Measurements from ENCODE around the gene IFNK. TPM values are rescaled to one million over a fixed set of nuclear protein-coding genes. Genes with fewer than 3 reads are reported as not detected.

Gene IFNK, protein sequence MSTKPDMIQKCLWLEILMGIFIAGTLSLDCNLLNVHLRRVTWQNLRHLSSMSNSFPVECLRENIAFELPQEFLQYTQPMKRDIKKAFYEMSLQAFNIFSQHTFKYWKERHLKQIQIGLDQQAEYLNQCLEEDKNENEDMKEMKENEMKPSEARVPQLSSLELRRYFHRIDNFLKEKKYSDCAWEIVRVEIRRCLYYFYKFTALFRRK
- not detected for total RNA-seq

DNA sequence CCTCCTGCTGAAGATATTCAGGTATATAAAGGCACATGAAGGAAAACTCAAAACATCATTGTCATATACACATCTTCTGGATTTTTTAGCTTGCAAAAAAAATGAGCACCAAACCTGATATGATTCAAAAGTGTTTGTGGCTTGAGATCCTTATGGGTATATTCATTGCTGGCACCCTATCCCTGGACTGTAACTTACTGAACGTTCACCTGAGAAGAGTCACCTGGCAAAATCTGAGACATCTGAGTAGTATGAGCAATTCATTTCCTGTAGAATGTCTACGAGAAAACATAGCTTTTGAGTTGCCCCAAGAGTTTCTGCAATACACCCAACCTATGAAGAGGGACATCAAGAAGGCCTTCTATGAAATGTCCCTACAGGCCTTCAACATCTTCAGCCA is at the start of gene IFNK:
TSS of gene IFNK (plus strand) at position 55 of the 400 bp plus-strand sequence. CDS start at position 102, 47 bp downstream.
- Mint-ChIP-seq H3K36me3 (ENCODE audit: insufficient read depth) (peaks cover 4% of the 10 kb centered on the region), H3K9me3 (no peaks in the 10 kb centered on the region), H3K27me3 (ENCODE audit: low read depth) (peaks cover 12% of the 10 kb centered on the region), H3K4me3 (no peak within 1 kb of the TSS), H3K4me1 (ENCODE audit: low read depth) (peaks cover 9% of the 10 kb centered on the region)
- ATAC-seq, result no peak
- no peak for DNase-seq

DNA sequence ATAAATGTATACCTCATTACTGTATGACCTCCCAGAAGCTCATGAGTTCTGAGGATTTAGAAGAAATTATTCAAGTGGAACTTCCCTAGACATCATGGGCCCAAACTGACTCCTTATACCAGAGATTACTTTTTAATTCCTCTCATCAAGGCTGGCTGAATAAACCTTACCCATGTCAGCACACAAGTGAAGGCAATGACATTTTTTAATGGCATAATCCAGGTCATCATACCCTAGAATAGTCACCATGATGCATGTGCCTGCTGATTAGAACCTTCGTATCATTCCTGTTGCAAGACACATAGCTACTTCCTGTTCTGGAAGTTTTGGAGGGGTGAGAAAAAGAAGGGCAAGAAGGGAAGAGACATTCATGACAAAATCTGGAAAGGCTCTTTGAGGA is 49.8 kb upstream of the IFNK start:
- DNase-seq (no peak), ATAC-seq (no peak)
- Mint-ChIP-seq H3K4me1 (ENCODE audit: low read depth) (no peaks in the 10 kb centered on the region), H3K4me3 (no peak overlapping the region), H3K36me3 (ENCODE audit: insufficient read depth) (peaks cover 2% of the 10 kb centered on the region), H3K9me3 (peaks cover 9% of the 10 kb centered on the region), H3K27me3 (ENCODE audit: low read depth) (no peaks in the 10 kb centered on the region)

DNA sequence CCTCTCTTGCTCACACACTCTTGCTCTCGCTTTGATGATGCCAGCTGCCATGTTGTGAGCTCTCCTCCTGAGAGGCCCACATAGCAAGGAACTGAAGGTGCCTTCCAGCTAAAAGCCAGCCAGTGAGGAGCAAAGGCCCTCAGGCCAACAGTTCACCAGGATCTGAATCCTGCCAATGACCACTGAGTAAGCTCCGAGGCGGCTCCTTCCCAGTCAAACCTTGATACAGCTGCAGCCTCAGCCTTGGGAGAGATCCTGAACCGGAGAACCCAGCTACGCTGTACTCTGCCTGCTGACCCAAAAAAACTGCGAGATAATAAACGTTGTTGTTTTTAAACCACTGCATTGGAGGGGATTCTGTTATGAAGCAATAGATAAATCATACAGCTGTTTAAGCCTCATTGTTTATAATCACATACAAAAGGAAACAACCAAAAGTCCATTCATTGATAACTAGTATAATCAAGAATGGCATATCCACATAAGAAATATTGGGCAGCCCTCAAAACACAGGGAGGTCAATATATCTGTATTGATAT is 49.0 kb upstream of the IFNK start:
- Mint-ChIP-seq H3K4me3 (no peak overlapping the region), H3K9me3 (peaks cover 9% of the 10 kb centered on the region), H3K36me3 (ENCODE audit: insufficient read depth) (peaks cover 2% of the 10 kb centered on the region), H3K4me1 (ENCODE audit: low read depth) (no peaks in the 10 kb centered on the region), H3K27me3 (ENCODE audit: low read depth) (no peaks in the 10 kb centered on the region)
- DNase-seq (no peak), ATAC-seq (no peak)

DNA sequence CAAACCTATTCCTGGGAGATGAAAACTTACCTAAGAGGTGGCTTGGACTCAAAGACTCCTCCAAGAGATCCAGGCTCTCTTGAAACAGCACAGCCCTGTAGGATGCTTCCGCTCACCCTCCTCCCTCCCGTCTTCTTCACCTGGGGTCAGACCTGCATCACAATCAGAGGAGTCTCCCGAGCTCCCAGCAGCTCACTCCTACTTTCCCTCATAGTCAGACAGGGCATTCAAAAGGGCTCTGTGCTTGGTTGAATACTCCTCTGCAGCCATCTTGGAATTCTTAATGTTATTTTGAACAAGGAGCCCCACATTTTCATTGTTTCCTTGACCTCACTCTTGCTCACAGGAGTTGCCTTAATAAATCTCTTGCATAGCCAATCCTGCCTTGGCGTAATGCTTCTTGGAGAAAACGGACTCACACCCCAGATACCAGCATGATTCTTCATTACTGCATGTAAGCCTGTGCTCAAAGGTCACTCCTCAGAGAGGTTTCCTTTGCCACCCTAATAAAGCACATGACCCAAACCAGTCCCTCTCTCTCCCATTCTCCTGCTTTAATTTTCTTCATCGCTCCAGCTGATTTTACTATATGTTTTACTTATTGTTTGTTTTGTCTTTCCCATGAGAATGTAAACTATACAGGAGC is 47.1 kb upstream of the IFNK start:
- ATAC-seq, result no peak
- Mint-ChIP-seq H3K4me1 (ENCODE audit: low read depth) (no peaks in the 10 kb centered on the region), H3K9me3 (peaks cover 9% of the 10 kb centered on the region), H3K4me3 (no peak overlapping the region), H3K27me3 (ENCODE audit: low read depth) (no peaks in the 10 kb centered on the region), H3K36me3 (ENCODE audit: insufficient read depth) (peaks cover 2% of the 10 kb centered on the region)
- no peak for DNase-seq

DNA sequence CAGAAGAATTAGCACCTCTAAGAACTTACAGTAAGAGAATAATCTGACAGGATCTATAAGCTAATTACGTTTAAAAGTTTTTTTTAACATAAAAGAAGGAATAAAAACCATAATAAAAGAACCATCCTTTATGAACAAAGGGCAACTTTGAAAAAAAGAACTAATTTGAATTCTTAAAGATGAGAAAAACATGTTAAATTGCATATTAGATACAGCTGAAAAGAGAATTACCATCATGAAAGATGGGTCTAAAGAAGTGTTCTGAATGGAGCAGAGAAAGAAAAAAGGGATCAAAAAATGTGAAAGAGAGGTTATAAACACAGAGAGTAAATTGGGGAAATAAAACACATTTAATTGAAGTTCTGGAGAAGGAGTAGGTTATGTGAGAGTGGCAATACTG is 45.8 kb upstream of the IFNK start:
- peaks cover 9% of the 10 kb centered on the region for H3K9me3 Mint-ChIP-seq
- H3K4me3 Mint-ChIP-seq, result no peak overlapping the region
- H3K36me3 Mint-ChIP-seq (ENCODE audit: insufficient read depth), result peaks cover 2% of the 10 kb centered on the region
- ATAC-seq, result no peak
- H3K4me1 Mint-ChIP-seq (ENCODE audit: low read depth), result no peaks in the 10 kb centered on the region
- DNase-seq, result no peak
- H3K27me3 Mint-ChIP-seq (ENCODE audit: low read depth), result no peaks in the 10 kb centered on the region

DNA sequence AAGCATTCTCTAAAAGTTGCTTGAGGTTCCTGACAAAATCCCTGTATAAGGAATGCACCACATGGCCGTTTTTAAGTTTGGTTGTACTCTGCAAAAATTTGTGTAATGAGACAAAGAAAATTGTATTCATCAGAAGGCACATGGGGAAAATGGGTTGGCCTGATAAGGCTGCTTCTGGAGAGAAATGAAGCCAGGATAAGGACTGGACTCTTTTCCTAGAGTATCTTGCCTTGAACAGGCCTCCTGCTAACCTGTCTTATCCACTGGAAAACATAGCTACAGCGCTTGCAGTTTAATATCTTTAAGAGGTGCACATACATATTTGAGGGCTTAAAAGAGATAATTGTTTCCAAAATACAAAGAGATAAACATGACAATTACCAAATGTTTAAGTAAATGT is 41.4 kb upstream of the IFNK start:
- Mint-ChIP-seq H3K9me3 (peaks cover 9% of the 10 kb centered on the region), H3K4me3 (no peak overlapping the region), H3K4me1 (ENCODE audit: low read depth) (peaks cover 22% of the 10 kb centered on the region), H3K27me3 (ENCODE audit: low read depth) (no peaks in the 10 kb centered on the region), H3K36me3 (ENCODE audit: insufficient read depth) (peaks cover 2% of the 10 kb centered on the region)
- ATAC-seq (no peak), DNase-seq (no peak)

DNA sequence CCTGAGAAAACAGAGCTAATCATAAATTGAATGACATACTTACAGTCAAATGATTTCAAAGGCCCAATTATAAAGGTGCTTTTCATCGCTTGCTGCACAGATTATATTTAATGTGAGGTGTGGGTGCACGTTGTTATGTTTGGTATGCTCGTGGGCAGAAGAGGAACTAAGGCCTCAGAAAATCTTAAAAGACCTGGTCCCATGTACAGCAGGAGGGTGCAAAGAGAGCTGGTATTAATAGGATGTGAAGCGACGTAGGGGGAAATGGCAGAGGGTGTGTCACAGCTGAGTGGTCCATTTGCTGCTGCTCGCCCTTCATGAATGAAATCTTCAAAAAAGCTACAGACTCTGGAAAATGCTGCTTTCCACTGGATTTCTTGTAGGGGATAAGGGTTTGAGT is 40.5 kb upstream of the IFNK start:
- Mint-ChIP-seq H3K4me3 (no peak overlapping the region), H3K36me3 (ENCODE audit: insufficient read depth) (no peaks in the 10 kb centered on the region), H3K4me1 (ENCODE audit: low read depth) (peaks cover 22% of the 10 kb centered on the region), H3K27me3 (ENCODE audit: low read depth) (no peaks in the 10 kb centered on the region), H3K9me3 (peaks cover under 1% of the 10 kb centered on the region)
- ATAC-seq (no peak), DNase-seq (no peak)

DNA sequence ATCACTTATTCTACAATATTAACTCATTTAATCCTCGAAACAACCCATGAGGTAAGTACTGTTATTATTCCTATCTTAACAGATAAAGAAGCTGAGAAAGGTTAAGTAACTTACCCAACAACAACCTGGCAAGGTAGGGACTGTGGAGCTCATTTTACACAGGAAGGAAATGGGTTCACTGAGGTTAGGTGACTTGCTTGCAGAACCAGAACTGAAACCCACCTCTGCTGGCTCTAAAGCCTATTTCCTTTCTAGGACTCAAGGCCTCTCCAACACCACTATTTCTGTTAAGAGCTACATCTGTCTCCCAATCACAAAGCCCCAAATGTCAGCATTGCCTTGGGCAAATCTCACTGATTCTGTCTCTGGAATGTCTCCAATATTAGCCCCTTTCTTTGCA is 38.9 kb upstream of the IFNK start:
- DNase-seq (no peak), ATAC-seq (peak; percentile 40 to 46)
- H3K4me3 Mint-ChIP-seq, result no peak overlapping the region
- no peaks in the 10 kb centered on the region for H3K36me3 Mint-ChIP-seq (ENCODE audit: insufficient read depth)
- no peaks in the 10 kb centered on the region for H3K9me3 Mint-ChIP-seq
- H3K4me1 Mint-ChIP-seq (ENCODE audit: low read depth), result peaks cover 24% of the 10 kb centered on the region
- no peaks in the 10 kb centered on the region for H3K27me3 Mint-ChIP-seq (ENCODE audit: low read depth)

DNA sequence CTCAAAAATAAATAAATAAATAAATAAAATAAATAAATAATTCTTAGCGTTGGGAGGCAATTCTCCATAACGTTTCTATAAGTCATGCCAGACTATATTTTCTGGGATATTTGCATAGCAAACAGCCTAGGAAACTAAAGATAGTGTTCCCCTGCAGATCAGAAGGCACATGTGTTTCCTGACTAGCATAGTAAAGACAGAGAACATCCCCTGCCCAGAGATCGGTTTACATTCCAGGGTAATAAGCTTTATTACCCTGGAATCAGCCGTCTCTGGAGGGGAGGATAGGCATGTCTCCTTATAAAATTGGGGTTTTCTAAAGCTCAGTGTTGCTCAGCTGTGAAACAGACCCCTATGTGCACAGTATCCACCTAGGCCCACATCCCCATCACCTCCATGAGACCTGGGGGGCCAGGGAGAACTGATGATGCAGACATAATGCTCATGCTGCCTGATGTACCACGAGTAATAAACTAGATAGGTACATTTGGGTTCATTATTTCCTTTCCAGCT is 36.9 kb upstream of the IFNK start:
- Mint-ChIP-seq H3K27me3 (ENCODE audit: low read depth) (no peaks in the 10 kb centered on the region), H3K9me3 (no peaks in the 10 kb centered on the region), H3K4me1 (ENCODE audit: low read depth) (peaks cover 24% of the 10 kb centered on the region), H3K4me3 (no peak overlapping the region), H3K36me3 (ENCODE audit: insufficient read depth) (peaks cover 2% of the 10 kb centered on the region)
- DNase-seq, result no peak
- ATAC-seq, result no peak

DNA sequence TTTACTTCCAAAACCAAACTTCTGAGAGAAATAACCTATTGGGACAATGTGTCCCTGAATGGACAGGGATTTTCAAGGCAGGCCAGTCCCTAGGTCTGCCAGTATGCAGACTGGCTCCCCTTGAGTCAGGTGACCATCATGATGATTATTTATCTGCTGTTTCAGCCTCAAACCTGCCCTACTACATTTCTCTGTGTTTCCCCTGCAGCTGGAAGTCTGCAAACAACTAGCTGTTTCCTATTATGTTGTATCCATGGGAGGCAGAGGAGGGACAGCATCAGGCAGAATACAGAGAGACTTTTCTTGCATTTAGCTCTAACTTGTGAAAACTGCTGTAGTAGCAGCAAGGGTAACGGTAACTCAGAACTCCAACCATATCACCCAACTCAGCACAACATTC is 36.2 kb upstream of the IFNK start:
- H3K27me3 Mint-ChIP-seq (ENCODE audit: low read depth), result no peaks in the 10 kb centered on the region
- peaks cover 24% of the 10 kb centered on the region for H3K4me1 Mint-ChIP-seq (ENCODE audit: low read depth)
- ATAC-seq, result no peak
- DNase-seq, result no peak
- no peaks in the 10 kb centered on the region for H3K9me3 Mint-ChIP-seq
- peaks cover 2% of the 10 kb centered on the region for H3K36me3 Mint-ChIP-seq (ENCODE audit: insufficient read depth)
- no peak overlapping the region for H3K4me3 Mint-ChIP-seq

DNA sequence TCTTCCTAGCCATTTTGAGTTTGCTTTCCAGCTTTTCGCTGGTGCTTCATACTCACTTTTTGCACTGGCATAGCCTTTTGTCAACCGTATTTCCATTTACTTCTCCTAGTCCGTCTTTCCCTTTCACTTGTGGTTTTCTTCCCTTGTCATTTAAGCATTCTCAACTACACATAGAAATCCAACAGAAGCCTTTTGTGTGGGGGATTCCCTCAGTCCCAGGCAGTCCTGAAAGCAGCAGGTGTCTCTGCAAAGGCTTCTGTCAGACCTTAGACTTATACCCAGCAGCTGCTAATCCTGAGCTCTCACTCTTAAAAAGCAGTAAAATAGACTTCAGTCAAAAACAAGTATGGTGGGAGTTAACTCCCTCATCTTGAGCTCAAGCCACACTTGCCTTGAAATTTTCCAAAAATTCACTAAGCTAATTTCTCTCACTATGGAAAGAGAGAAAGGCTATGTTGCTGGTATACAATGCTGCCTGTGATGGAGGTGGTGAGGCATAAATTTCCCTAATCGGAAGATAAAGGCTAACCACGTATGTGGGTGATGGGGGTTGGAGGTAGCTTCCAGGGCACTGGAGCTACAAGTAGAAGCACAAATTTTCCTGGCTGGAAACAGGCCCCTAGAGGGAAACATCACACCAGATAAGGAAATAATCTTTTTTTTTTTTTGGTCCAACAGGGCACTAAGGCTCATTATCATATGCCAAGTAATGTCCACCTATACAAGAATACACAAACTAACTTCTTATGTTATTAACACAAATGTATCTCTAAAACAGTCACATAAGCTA is 34.8 kb upstream of the IFNK start:
- no peaks in the 10 kb centered on the region for H3K27me3 Mint-ChIP-seq (ENCODE audit: low read depth)
- no peak overlapping the region for H3K4me3 Mint-ChIP-seq
- peaks cover 2% of the 10 kb centered on the region for H3K36me3 Mint-ChIP-seq (ENCODE audit: insufficient read depth)
- no peaks in the 10 kb centered on the region for H3K9me3 Mint-ChIP-seq
- ATAC-seq (no peak), DNase-seq (no peak)
- H3K4me1 Mint-ChIP-seq (ENCODE audit: low read depth), result peaks cover 19% of the 10 kb centered on the region

DNA sequence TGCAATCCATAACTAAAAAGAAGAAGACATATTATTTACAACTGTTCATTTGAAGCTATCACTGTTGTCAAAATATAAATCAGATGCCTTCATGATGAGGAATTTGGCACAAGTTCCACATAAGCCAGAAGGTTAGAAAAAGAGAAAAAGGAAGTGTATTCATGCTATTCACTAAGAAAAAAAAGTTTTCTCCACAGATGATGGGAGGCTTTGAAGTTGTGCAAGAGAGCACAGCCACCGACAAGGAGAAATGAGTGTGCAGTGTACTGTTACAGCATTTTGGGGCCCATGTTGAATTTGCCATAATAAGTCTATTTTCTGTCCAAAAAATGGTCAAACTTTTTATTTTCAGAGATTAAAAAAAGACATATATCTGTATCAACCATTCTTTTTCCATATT is 32.9 kb upstream of the IFNK start:
- DNase-seq (no peak), ATAC-seq (no peak)
- Mint-ChIP-seq H3K4me3 (no peak overlapping the region), H3K4me1 (ENCODE audit: low read depth) (peaks cover 2% of the 10 kb centered on the region), H3K9me3 (no peaks in the 10 kb centered on the region), H3K36me3 (ENCODE audit: insufficient read depth) (peaks cover 2% of the 10 kb centered on the region), H3K27me3 (ENCODE audit: low read depth) (no peaks in the 10 kb centered on the region)

DNA sequence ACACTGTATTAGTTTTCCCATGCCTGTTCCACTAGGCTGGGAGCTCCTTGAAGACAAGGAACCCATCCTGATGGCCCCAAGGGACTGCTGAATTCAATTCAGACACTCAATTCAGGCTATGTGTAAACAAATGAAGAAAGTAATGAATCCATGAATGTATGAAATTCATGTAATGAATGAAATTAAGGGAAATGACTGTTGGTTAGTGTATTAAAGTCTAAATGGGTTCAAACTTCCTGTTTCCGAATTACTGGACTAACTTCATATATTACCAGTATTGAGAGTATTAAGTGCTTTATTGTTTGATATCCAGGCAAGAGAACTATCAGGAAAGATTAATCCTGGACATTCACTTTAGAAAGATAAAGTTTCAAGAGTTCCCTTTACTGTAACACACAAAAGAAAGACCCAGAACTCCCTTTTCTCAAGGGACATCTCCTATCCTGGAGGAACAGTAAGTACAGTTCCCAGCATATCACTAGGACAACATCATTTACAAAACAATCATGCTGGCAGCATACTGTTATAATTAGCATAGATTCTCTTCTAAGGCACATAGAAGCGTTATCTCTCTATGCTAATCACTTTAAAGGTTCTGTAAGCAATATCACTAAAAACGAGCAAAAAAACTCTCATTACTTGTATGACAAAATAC is 28.5 kb upstream of the IFNK start:
- no peaks in the 10 kb centered on the region for H3K27me3 Mint-ChIP-seq (ENCODE audit: low read depth)
- no peaks in the 10 kb centered on the region for H3K9me3 Mint-ChIP-seq
- H3K36me3 Mint-ChIP-seq (ENCODE audit: insufficient read depth), result peaks cover 2% of the 10 kb centered on the region
- ATAC-seq (no peak), DNase-seq (no peak)
- H3K4me1 Mint-ChIP-seq (ENCODE audit: low read depth), result peaks cover 7% of the 10 kb centered on the region
- H3K4me3 Mint-ChIP-seq, result no peak overlapping the region

DNA sequence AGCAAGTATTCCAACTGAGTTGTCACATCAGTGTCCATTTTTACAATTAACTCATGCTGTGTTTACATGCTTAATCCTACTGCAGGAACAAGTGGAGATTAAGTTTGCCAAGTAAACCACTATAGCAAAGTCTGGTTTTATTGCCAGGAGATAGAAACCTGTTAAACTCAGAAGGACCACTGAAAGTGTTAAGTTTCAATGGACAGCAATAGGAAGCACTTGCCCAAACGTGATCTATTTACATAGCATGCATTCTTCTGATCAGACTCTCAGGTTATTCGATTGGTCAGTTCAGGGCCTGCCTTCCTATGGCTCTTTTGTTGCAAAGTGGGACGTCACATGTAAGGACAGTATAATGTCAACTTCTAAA is 28.0 kb upstream of the IFNK start:
- no peak overlapping the region for H3K4me3 Mint-ChIP-seq
- peaks cover 7% of the 10 kb centered on the region for H3K4me1 Mint-ChIP-seq (ENCODE audit: low read depth)
- DNase-seq (no peak), ATAC-seq (no peak)
- no peaks in the 10 kb centered on the region for H3K9me3 Mint-ChIP-seq
- H3K36me3 Mint-ChIP-seq (ENCODE audit: insufficient read depth), result peaks cover 2% of the 10 kb centered on the region
- H3K27me3 Mint-ChIP-seq (ENCODE audit: low read depth), result no peaks in the 10 kb centered on the region
